Measurements from ENCODE around the gene WDR88. TPM values are rescaled to one million over a fixed set of nuclear protein-coding genes. Genes with fewer than 3 reads are reported as not detected.

The WDR88 gene
- total and polyA plus RNA-seq, 2 of the 4 experiments (the other 2 are of a cell fraction): not detected

GRCh38 chr19:33094436-33095067 lies 37.4 kb upstream of the WDR88 start:
- Histone ChIP-seq H4K8ac (ENCODE audit: low read depth in 2 of 2, low read length in 2 of 2) (no peak overlapping the region), H3K4me1 (ENCODE audit: control insufficient read depth, insufficient read depth, low read length) (no peaks in the 10 kb centered on the region), H3K9me1 (ENCODE audit: insufficient read depth, low read length) (no peaks in the 10 kb centered on the region), H3K9me3 (ENCODE audit: control insufficient read depth, insufficient read depth, low read length) (no peaks in the 10 kb centered on the region), H3K79me1 (ENCODE audit: low read depth in 1 of 2, low read length in 2 of 2) (no peaks in the 10 kb centered on the region), H2BK20ac (ENCODE audit: low read depth, low read length) (no peak overlapping the region), H3K14ac (replicated peaks; ENCODE audit: low read depth, low read length) (no peak overlapping the region), H3K4me2 (ENCODE audit: low read depth, low read length) (no peak overlapping the region), H2BK15ac (ENCODE audit: low read depth, low read length) (no peak overlapping the region), H3K23ac (ENCODE audit: low read depth, low read length) (no peak overlapping the region), H2BK120ac (ENCODE audit: low read depth, low read length) (no peak overlapping the region), H3K4me3 (ENCODE audit: insufficient read depth, low read depth, low read length) (no peak overlapping the region), H3K56ac (ENCODE audit: extremely low read depth, insufficient read depth, low read length) (no peak overlapping the region), H4K91ac (ENCODE audit: insufficient read depth, low read depth, low read length) (no peak overlapping the region), H2AFZ (replicated peaks; ENCODE audit: low read length, poor library complexity) (no peak overlapping the region), H3K27me3 (ENCODE audit: control insufficient read depth, insufficient read depth, low read length) (no peaks in the 10 kb centered on the region), H4K5ac (ENCODE audit: low read depth, low read length) (no peak overlapping the region), H3K9ac (ENCODE audit: low read depth, low read length) (no peak overlapping the region), H2AK5ac (ENCODE audit: low read depth, low read length) (no peak overlapping the region), H3K18ac (ENCODE audit: low read depth, low read length) (no peak overlapping the region), H2BK5ac (ENCODE audit: low read depth, low read length, poor library complexity, severe bottlenecking) (no peak overlapping the region), H4K20me1 (ENCODE audit: insufficient read depth, low read length) (no peaks in the 10 kb centered on the region), H3K36me3 (ENCODE audit: control insufficient read depth, insufficient read depth, low read length) (peaks cover 49% of the 10 kb centered on the region), H2AK9ac (replicated peaks; ENCODE audit: low read depth, low read length, poor library complexity) (no peak overlapping the region), H3K27ac (ENCODE audit: insufficient read depth, low read length) (no peak overlapping the region), H3K4ac (ENCODE audit: low read depth, low read length) (no peak overlapping the region)
- ATAC-seq (ENCODE audit: low read depth): no peak
- intact Hi-C loops (cut with micrococcal nuclease): no loop called here
- in situ Hi-C loops (cut with MboI; ENCODE audit: low sequenced_read_pairs): no loop called here
- BruUV-seq (replicated peaks): no TSS peak
- ChIA-PET POLR2A (ENCODE audit: unreplicated experiment) (no interaction called here), CTCF (no interaction called here)
- TF ChIP-seq CTCF (conservative IDR thresholded peaks at IDR 0.05; ENCODE audit: low read depth, low read length) (no peak), RAD21 (IDR thresholded peaks at IDR 0.05; ENCODE audit: low read length) (no peak), SMC3 (IDR thresholded peaks at IDR 0.05; ENCODE audit: low read depth, low read length) (no peak), RCOR1 (IDR thresholded peaks at IDR 0.05; ENCODE audit: insufficient replicate concordance, low read length) (no peak), POLR2A (IDR thresholded peaks at IDR 0.05; ENCODE audit: low read depth, low read length) (no peak), BHLHE40 (IDR thresholded peaks at IDR 0.05; ENCODE audit: low read depth, low read length) (no peak), MAZ (IDR thresholded peaks at IDR 0.05; ENCODE audit: borderline replicate concordance, low read depth, low read length) (no peak), NFE2L2 (IDR thresholded peaks at IDR 0.05; ENCODE audit: low read depth, low read length) (no peak)
- dilution Hi-C loops (cut with HindIII; ENCODE audit: low sequenced_read_pairs, unreplicated experiment): no loop called here
- WGBS, 2 experiments (ENCODE audit: extremely low coverage in 2 of 2, insufficient read length in 1 of 2): 80% methylated on average over 1 of the region's 6 CpGs; no CpG with 5 or more reads in 1 of the 2 experiments
- DNase-seq: no peak

Measured in IMR-90 (cell line).